Parathyroid adenoma (tissue), 2 donors: ENCODE measurements around the gene ZNF511.
A peak's percentile ranks its signal among the peaks of the same experiment; 100 is the strongest.

Experiments used
- H2AFZ ChIP-seq: fragments of 300-600 bp; sonication (generic); one replicate; pipeline ENCODE4 v1.7.0; 2017; ENCODE audit warnings: antibody characterized with exemption, mild to moderate bottlenecking
- H3K27ac ChIP-seq: fragments of 300-600 bp; sonication (generic); one replicate; pipeline ENCODE4 v1.7.0; 2017
- H3K27me3 ChIP-seq: fragments of 300-600 bp; sonication (generic); one replicate; pipeline ENCODE4 v1.7.0; 2017; ENCODE audit warnings: low read length; ENCODE audit not compliant: control insufficient read depth, insufficient read depth
- H3K36me3 ChIP-seq: fragments of 300-600 bp; sonication (generic); one replicate; pipeline ENCODE4 v1.7.0; 2017; ENCODE audit warnings: low read length; ENCODE audit not compliant: control insufficient read depth, insufficient read depth
- H3K4me1 ChIP-seq: fragments of 300-600 bp; sonication (generic); one replicate; pipeline ENCODE4 v1.7.0; 2017; ENCODE audit warnings: control low read depth
- H3K4me2 ChIP-seq: fragments of 300-600 bp; sonication (generic); one replicate; pipeline ENCODE4 v1.7.0; 2017; ENCODE audit warnings: low read length
- H3K4me3 ChIP-seq: fragments of 300-600 bp; sonication (generic); one replicate; pipeline ENCODE4 v1.7.0; 2017; ENCODE audit warnings: low read depth, low read length
- H3K79me2 ChIP-seq: fragments of 300-600 bp; sonication (generic); one replicate; pipeline ENCODE4 v1.7.0; 2017; ENCODE audit warnings: control low read depth
- H3K9ac ChIP-seq: fragments of 300-600 bp; sonication (generic); one replicate; pipeline ENCODE4 v1.7.0; 2017; ENCODE audit warnings: mild to moderate bottlenecking
- H3K9me3 ChIP-seq: fragments of 300-600 bp; sonication (generic); one replicate; pipeline ENCODE4 v1.7.0; 2017; ENCODE audit warnings: low read length; ENCODE audit not compliant: control insufficient read depth
- CTCF ChIP-seq: fragments of 300-600 bp; sonication (generic); IDR thresholded peaks from one replicate; pipeline ENCODE4 v1.7.0; 2017; ENCODE audit warnings: antibody characterized with exemption, mild to moderate bottlenecking
- donor health status: primary hyperparathyroidism.

The ZNF511 gene

GRCh38 chr10:133324198-133324792 is 15.6 kb downstream of the ZNF511 start:
- no peak overlapping the region for H3K9ac ChIP-seq
- H2AFZ ChIP-seq, result peak overlapping the region; percentile 45
- no peaks in the 10 kb centered on the region for H3K79me2 ChIP-seq
- H3K27me3 ChIP-seq, result no peaks in the 10 kb centered on the region
- H3K9me3 ChIP-seq, result no peaks in the 10 kb centered on the region
- TF ChIP-seq CTCF, result no peak
- no peak overlapping the region for H3K4me3 ChIP-seq
- peaks cover 4% of the 10 kb centered on the region for H3K4me1 ChIP-seq
- H3K36me3 ChIP-seq, result no peaks in the 10 kb centered on the region
- H3K27ac ChIP-seq, result no peak overlapping the region
- H3K4me2 ChIP-seq, result peak overlapping the region; percentile 36

- Histone ChIP-seq H3K79me2 (no peaks in the 10 kb centered on the region), H3K9me3 (no peaks in the 10 kb centered on the region), H3K27me3 (no peaks in the 10 kb centered on the region), H3K9ac (peak overlapping the region; percentile 43), H2AFZ (peak overlapping the region; percentile 99), H3K4me3 (peak overlapping the region; percentile 70), H3K4me2 (peak overlapping the region; percentile 36), H3K27ac (peak overlapping the region; percentile 77), H3K4me1 (peaks cover 4% of the 10 kb centered on the region), H3K36me3 (no peaks in the 10 kb centered on the region)
- TF ChIP-seq CTCF, result no peak
Measured at GRCh38 chr10:133324857-133325260, 16.1 kb downstream of the ZNF511 start.

- Histone ChIP-seq H3K4me2 (peak overlapping the region; percentile 36), H2AFZ (peak overlapping the region; percentile 99), H3K36me3 (no peaks in the 10 kb centered on the region), H3K9ac (peak overlapping the region; percentile 43), H3K9me3 (no peaks in the 10 kb centered on the region), H3K27me3 (no peaks in the 10 kb centered on the region), H3K4me1 (peaks cover 4% of the 10 kb centered on the region), H3K79me2 (no peaks in the 10 kb centered on the region), H3K27ac (peak overlapping the region; percentile 77), H3K4me3 (peak overlapping the region; percentile 70)
- TF ChIP-seq CTCF, result no peak
Measured at GRCh38 chr10:133325440-133326222, 16.9 kb downstream of the ZNF511 start.

DNA sequence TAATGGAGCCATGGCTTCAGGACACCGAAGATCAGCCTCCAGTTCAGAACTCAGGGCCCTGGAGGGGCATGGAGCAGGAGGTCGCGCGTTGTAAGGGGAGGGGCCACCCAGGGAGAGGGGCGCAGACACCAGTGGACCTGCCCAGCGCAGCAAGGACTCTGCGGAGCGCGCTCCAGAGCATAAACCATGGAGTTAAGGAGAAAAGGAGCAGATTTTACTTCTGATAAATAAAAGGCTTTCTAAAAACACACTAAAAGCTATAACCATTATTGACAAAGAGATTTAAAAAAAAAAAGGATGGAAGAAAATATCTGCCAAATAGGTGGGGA is 17.5 kb downstream of the ZNF511 start:
- Histone ChIP-seq H3K27me3 (no peaks in the 10 kb centered on the region), H3K4me1 (peaks cover 4% of the 10 kb centered on the region), H3K36me3 (no peaks in the 10 kb centered on the region), H3K9ac (no peak overlapping the region), H3K9me3 (no peaks in the 10 kb centered on the region), H3K79me2 (no peaks in the 10 kb centered on the region), H3K4me3 (peak overlapping the region; percentile 70), H2AFZ (peak overlapping the region; percentile 99), H3K4me2 (peak overlapping the region; percentile 36), H3K27ac (peak overlapping the region; percentile 77)
- no peak for TF ChIP-seq CTCF
